Central memory CD8-positive, alpha-beta T cell (primary cell): ENCODE measurements around the gene RPL32.
A peak's percentile ranks its signal among the peaks of the same experiment; 100 is the strongest.

ENCODE experiments used
- ATAC-seq: fragments of 150-1000 bp; cut with Tn5 transposase; replicated peaks from 2 replicates; pipeline ENCODE4 v1.10.0; 2022; ENCODE audit warnings: mild to moderate bottlenecking, moderate FRiP score, moderate number of reproducible peaks; ENCODE audit not compliant: poor library complexity, severe bottlenecking; ENCODE audit errors: extremely low read depth
- DNase-seq, 2 donors: peaks; one replicate each; pipeline ENCODE4 v3.0.0; 2021; ENCODE audit warnings: low spot score in 2 of 2
- H3K27ac Mint-ChIP-seq: one replicate; pipeline ENCODE4 v1.8.0; 2022; ENCODE audit warnings: low read depth, mild to moderate bottlenecking, moderate library complexity, mixed read lengths
- H3K27me3 Mint-ChIP-seq: one replicate; pipeline ENCODE4 v1.8.0; 2022; ENCODE audit warnings: mixed read lengths
- H3K36me3 Mint-ChIP-seq: one replicate; pipeline ENCODE4 v1.8.0; 2022; ENCODE audit warnings: mild to moderate bottlenecking, moderate library complexity, mixed read lengths; ENCODE audit not compliant: insufficient read depth
- H3K4me1 Mint-ChIP-seq: one replicate; pipeline ENCODE4 v1.8.0; 2022; ENCODE audit warnings: mixed read lengths
- H3K4me3 Mint-ChIP-seq: one replicate; pipeline ENCODE4 v1.8.0; 2022; ENCODE audit warnings: mild to moderate bottlenecking, moderate library complexity, mixed read lengths
- H3K9me3 Mint-ChIP-seq: one replicate; pipeline ENCODE4 v1.8.0; 2022; ENCODE audit warnings: mixed read lengths

RPL32 gene

DNA sequence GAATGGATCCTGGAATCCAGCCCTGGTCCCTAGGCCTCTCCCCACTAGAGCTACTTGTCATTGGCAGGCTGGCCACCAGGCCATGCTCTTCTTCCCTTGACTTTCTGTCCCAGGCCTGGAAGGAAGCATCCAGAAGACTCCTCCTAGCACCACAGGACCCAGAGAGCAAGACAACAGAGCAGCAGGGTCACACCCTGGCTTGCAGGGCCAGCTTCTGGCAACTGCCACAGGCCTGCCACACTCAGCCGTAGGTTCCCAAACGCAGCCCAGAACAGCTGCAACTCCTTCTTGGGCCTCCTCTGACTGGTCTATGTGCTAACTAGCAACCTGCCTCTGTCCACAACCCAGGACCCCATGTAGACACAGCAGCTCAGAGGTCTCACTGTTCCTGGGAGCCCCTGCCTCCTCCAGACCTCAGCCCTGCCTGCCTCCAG is 36.8 kb upstream of the RPL32 start:
- H3K4me1 Mint-ChIP-seq, result peaks cover 4% of the 10 kb centered on the region

DNA sequence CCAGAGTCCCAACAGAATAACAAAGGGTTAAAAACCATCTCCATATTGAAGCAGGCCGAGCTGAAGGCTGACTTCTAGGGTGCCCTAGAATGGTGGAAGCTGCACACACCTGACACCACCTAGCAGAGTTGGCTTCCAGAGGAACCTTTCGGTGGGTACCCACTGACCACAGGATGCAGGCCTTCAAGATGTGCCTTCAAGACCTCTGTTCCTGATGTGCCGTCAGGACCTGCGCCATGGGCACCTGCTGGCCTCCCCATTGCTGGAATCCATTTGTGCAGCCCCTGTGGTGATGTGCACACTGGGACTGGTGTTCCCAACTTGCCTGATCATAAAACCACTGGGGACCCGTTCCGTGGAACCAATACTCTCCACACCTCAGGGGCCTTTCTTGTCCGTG is 35.7 kb upstream of the RPL32 start:
- Mint-ChIP-seq H3K9me3 (no peaks in the 10 kb centered on the region), H3K27ac (no peak overlapping the region), H3K4me1 (peaks cover 3% of the 10 kb centered on the region), H3K4me3 (no peak overlapping the region), H3K27me3 (peaks cover 18% of the 10 kb centered on the region), H3K36me3 (peaks cover 3% of the 10 kb centered on the region)
- ATAC-seq (no peak), DNase-seq (no peak)

More for the DNA sequence above, 36.8 kb upstream of the RPL32 start:
- Mint-ChIP-seq H3K4me3 (no peak overlapping the region), H3K9me3 (no peaks in the 10 kb centered on the region), H3K27ac (no peak overlapping the region), H3K27me3 (peaks cover 21% of the 10 kb centered on the region), H3K36me3 (peaks cover 3% of the 10 kb centered on the region)
- DNase-seq (no peak), ATAC-seq (no peak)

DNA sequence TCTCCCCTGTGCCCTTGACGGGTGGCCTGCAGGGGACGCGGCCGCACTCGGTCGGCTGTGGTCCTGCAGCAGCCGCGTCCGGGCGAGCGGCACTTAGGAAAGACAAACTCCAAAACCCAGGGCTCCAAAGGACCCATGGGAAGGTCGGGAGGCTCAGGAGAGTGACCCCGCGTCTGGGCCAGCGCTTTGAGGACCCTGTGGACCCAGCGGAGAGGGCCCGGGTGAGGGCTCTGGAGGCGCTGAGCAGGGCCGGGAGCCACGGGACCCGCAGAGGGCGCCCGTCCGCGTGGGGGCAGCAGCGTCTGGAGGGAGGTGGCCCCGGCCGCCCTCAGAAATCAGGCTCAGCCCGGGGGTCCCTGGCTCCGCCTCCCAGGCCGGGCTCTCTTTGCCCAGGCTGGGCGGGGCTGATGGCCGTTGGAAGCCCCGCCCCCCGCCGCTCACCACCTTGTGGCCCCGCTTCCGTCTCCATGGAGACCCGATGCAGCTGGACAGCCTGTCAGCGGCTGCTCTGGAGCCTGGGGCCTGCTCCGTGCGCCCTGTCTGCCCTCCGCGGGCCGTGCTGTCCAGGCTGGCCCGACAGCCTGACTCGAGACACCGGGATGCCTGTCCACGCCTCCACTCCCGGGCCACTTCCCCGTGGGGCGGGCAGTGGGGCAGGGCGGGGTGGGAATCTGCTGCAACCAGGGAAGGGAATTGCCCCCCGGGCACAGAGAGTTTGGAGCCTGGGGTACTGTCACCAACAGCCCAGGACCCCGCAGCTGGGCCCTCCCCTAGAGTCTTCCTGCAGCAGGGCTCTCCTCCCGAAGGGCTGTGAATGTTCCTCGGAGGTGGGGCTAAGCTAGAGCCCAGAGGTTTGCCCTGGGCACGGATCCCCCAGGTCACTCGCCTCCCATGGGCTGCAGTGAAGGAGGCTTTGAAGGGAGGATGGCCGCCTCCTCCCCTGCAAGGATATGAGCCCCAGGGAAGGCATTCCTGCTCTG is 34.8 kb upstream of the RPL32 start:
- peak overlapping the region; percentile 58 for H3K27ac Mint-ChIP-seq
- no peak for ATAC-seq
- DNase-seq, result no peak
- H3K27me3 Mint-ChIP-seq, result peaks cover 13% of the 10 kb centered on the region
- H3K4me3 Mint-ChIP-seq, result no peak overlapping the region
- peaks cover 4% of the 10 kb centered on the region for H3K4me1 Mint-ChIP-seq
- H3K9me3 Mint-ChIP-seq, result no peaks in the 10 kb centered on the region
- peaks cover 3% of the 10 kb centered on the region for H3K36me3 Mint-ChIP-seq

DNA sequence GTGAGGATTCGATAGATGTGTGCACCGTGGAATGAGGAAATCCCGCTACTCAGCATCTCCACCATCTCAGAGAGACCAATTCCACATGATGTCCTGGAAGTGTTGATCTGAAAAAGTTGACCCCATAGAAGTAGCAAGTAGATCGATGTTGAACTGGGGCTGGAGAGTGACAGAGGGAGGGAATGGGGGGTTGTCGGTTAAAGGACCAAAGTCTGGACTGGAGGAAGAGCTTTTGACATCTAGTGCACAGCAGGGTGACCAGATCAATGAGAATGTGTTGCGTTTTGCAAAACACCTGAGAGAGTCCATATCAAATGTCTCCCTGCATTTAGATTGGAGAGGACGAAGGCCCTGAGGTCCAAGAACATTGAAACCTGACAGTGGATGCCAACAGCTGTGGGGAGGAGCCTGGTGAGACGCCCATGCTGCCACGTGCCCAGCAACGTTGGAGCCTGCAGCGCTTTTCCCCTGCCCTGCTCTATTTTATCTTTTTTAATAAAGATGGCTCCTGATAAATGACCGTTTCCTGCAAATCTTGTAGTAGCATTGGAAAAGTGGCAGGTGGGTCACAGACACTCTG is 30.1 kb upstream of the RPL32 start:
- Mint-ChIP-seq H3K4me1 (peaks cover 31% of the 10 kb centered on the region), H3K27me3 (peaks cover 13% of the 10 kb centered on the region), H3K4me3 (no peak overlapping the region), H3K36me3 (peaks cover 6% of the 10 kb centered on the region), H3K27ac (peak overlapping the region; percentile 98), H3K9me3 (no peaks in the 10 kb centered on the region)
- DNase-seq (no peak), ATAC-seq (no peak)

DNA sequence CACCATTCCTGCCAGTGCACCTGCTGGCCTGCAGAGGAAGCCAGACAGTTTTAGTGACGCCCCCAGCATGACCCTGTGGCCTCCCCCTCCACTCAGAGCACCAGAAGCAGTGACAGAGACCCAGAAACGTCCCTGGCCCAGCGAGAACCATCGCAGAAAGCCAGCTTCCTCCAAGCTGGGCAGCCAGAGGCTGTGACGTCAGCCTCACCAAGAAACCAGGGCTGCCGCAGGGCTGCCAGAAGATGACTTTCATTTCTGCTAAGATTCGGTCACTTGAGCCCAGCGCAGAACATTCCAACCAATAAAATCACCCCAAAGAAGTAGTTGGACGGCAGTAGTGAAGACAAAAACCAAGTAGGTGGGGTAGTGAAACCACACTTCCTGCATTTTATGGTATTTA is 29.6 kb upstream of the RPL32 start:
- H3K27me3 Mint-ChIP-seq, result peaks cover 13% of the 10 kb centered on the region
- H3K9me3 Mint-ChIP-seq, result no peaks in the 10 kb centered on the region
- H3K36me3 Mint-ChIP-seq, result peaks cover 6% of the 10 kb centered on the region
- peak; percentile 76 for ATAC-seq
- H3K4me1 Mint-ChIP-seq, result peaks cover 31% of the 10 kb centered on the region
- H3K4me3 Mint-ChIP-seq, result peak overlapping the region; percentile 75
- peak in 1 of 2 donors; percentile 43 for DNase-seq
- H3K27ac Mint-ChIP-seq, result peak overlapping the region; percentile 98

DNA sequence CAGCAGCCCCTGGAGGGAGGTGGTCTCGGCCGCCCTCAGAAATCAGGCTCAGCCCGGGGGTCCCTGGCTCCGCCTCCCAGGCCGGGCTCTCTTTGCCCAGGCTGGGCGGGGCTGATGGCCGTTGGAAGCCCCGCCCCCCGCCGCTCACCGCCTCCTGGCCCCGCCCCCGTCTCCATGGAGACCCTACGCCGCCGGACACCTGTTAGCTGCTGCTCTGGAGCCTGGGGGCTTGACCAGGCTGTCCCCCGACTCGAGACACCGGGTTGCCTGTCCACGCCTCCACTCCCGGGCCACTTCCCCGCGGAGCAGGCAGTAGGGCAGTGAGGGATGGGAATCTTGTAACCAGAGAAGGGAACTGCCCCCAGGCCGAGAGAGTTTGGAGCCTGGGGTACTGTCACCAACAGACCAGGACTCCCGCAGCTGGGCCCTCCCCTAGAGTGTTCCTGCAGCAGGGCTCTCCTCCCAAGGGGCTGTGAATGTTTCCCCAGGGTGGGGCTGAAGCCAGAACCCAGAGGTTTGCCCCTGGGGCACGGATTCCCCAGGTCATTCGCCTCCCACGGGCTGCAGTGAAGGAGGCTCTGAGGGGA is 27.8 kb upstream of the RPL32 start:
- peaks cover 31% of the 10 kb centered on the region for H3K4me1 Mint-ChIP-seq
- no peaks in the 10 kb centered on the region for H3K27me3 Mint-ChIP-seq
- ATAC-seq (no peak), DNase-seq (no peak)
- H3K4me3 Mint-ChIP-seq, result peak overlapping the region; percentile 65
- H3K36me3 Mint-ChIP-seq, result peaks cover 3% of the 10 kb centered on the region
- no peaks in the 10 kb centered on the region for H3K9me3 Mint-ChIP-seq
- peak overlapping the region; percentile 49 for H3K27ac Mint-ChIP-seq

DNA sequence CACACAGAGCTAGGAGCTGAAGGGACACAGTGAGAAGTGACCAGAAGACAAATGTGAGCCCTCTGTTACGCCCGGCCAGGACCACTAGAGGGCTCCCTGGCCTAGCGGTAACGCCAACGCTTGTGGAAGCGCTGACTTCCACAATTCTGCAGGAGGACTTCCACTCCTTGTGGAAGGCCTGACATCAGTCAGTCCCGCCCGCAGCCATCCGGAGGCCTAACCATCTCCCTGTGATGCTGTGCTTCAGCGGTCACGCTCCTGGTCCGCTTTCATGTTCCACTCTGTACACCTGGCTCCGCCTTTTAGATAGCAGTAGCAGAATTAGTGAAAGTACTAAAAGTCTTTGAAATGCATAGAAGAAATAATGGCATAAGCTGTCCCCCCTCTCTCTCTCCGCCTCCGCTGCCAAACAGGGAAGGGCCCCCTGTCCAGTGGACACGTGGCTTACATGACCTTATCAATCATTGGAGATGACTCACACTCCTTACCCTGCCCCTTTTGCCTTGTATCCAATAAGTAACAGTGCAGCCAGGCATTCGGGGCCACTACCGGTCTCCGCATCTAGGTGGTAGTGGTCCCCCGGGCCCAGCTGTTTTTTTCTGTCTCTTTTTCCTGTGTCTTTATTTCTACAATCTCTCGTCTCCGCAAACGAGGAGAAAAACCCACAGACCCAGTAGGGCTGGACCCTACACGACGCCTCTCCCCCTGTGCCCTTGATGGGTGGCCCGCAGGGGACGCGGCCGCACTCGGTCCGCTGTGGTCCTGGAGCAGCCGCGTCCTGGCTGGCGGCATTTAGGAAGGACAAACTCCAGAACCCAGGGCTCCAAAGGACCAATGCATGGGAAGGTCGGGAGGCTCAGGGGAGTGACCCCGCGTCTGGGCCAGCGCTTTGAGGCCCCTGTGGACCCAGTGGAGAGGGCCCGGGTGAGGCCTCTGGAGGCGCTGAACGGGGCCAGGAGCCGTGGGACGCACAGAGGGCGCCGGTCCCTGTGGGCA is 27.0 kb upstream of the RPL32 start:
- Mint-ChIP-seq H3K4me1 (peaks cover 31% of the 10 kb centered on the region), H3K4me3 (peak overlapping the region; percentile 65), H3K27ac (no peak overlapping the region), H3K36me3 (peaks cover 3% of the 10 kb centered on the region), H3K27me3 (no peaks in the 10 kb centered on the region), H3K9me3 (no peaks in the 10 kb centered on the region)
- ATAC-seq (no peak), DNase-seq (peak; percentile 32)

DNA sequence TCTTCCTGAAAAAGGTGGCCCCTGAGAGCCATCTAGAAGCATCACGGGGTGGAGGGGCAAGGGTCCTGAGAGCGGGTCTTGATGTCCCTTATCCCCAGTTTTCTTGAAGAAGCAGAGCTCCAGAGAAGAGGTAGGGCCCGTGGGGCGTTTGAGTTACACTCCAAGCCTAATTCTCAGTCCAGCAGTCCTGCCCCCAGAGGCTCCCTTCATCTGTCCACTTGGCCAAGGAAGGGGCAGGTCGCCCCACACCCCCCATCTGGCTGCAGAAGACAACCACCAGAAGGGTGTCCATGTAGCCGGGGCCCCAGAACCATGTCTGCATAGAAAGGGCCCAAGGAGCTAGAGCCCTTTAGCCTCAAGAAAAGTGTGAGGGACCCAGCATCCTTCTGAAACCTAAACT is 25.5 kb upstream of the RPL32 start:
- H3K27me3 Mint-ChIP-seq, result no peaks in the 10 kb centered on the region
- H3K4me3 Mint-ChIP-seq, result no peak overlapping the region

DNA sequence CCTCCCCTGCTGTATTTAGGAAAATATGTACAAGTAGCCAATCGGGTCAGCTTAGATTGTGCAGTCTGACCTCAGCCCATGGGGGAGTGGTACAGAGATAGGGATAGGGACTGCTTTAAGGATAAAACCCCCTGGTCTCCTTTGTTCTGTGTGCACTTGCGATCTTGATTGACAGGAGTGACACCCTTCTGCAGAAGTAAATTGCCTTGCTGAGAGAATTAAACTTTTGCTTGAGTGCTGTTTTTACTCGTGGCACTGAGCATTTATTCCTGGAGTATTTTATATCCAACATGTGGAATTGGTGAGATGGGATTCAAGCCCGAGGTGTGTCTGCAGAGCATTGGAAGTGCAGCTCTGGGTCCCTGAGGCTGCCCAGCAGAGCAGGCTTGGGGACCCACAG is 23.9 kb upstream of the RPL32 start:
- H3K9me3 Mint-ChIP-seq, result no peaks in the 10 kb centered on the region
- ATAC-seq (no peak), DNase-seq (no peak)
- peaks cover 18% of the 10 kb centered on the region for H3K4me1 Mint-ChIP-seq
- H3K4me3 Mint-ChIP-seq, result no peak overlapping the region
- peaks cover 3% of the 10 kb centered on the region for H3K27me3 Mint-ChIP-seq
- peaks cover 1% of the 10 kb centered on the region for H3K36me3 Mint-ChIP-seq
- H3K27ac Mint-ChIP-seq, result no peak overlapping the region

More for the DNA sequence above, 25.5 kb upstream of the RPL32 start:
- no peak for DNase-seq
- peaks cover 31% of the 10 kb centered on the region for H3K4me1 Mint-ChIP-seq
- H3K36me3 Mint-ChIP-seq, result peaks cover 4% of the 10 kb centered on the region
- ATAC-seq, result no peak
- H3K9me3 Mint-ChIP-seq, result no peaks in the 10 kb centered on the region
- H3K27ac Mint-ChIP-seq, result no peak overlapping the region

DNA sequence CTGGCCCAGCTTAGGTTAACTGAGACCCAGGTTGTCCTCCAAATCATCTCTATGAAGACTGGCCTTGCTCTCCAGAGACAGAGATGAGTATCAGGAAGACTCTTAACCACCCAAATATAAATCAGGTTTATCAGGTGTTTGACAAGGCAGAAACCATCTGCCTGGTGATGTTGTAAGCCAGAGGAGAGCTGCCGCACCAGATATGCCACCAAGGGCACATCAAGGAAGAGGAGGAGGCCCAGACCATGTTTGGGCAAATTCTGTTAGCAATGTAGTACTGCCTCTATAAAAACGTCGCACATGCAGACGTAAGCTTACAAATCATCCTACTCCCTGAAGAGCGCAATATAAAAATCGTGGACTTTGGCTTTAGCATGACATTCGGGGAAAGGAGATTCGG is 21.0 kb upstream of the RPL32 start:
- H3K4me3 Mint-ChIP-seq, result no peak overlapping the region
- H3K4me1 Mint-ChIP-seq, result no peaks in the 10 kb centered on the region
- ATAC-seq (no peak), DNase-seq (no peak)
- no peaks in the 10 kb centered on the region for H3K9me3 Mint-ChIP-seq
- peaks cover 1% of the 10 kb centered on the region for H3K36me3 Mint-ChIP-seq
- H3K27ac Mint-ChIP-seq, result no peak overlapping the region
- H3K27me3 Mint-ChIP-seq, result peaks cover 10% of the 10 kb centered on the region

DNA sequence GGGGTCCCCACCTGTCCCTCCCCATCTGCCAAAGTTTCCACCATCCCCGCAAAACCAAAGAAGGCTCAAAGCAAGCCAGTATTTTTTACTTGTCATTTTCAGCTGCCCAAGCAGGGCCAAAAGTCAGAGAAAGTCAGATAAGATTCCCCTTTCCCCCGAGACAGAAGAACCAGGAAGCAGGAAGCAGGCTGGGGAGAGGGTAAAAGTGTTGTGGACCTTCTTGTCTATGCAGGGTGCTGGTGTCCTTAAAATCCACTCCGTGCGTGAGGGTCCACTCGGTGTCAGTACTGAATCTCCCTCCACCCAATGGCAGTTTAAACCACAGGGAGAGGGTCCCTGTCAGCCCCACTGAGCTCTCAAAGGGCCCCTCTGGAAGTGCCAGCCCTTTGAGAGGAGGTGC is 20.2 kb upstream of the RPL32 start:
- no peak overlapping the region for H3K27ac Mint-ChIP-seq
- H3K27me3 Mint-ChIP-seq, result peaks cover 10% of the 10 kb centered on the region

DNA sequence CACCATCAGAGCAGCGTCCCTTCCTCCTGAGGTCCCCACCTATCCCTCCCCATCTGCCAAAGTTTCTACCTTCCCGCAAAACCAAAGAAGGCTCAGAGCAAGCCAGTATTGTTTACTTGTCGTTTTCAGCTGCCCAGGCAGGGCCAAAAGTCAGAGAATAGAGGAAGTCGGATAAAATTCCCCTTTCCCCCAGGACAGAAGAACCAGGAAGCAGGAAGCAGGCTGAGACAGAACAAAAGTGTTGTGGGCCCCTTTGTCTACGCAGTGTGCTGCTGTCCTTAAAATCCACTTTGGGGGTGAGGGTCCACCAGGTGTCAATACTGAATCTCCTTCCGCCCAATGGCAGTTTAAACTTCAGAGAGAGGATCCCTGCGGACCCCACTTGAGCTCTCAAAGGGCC is 18.5 kb upstream of the RPL32 start:
- peaks cover 10% of the 10 kb centered on the region for H3K27me3 Mint-ChIP-seq
- H3K4me3 Mint-ChIP-seq, result no peak overlapping the region
- H3K27ac Mint-ChIP-seq, result no peak overlapping the region
- no peak for ATAC-seq
- no peak for DNase-seq
- H3K36me3 Mint-ChIP-seq, result peaks cover 1% of the 10 kb centered on the region
- H3K4me1 Mint-ChIP-seq, result no peaks in the 10 kb centered on the region
- H3K9me3 Mint-ChIP-seq, result no peaks in the 10 kb centered on the region

More for the DNA sequence above, 20.2 kb upstream of the RPL32 start:
- ATAC-seq (no peak), DNase-seq (no peak)
- H3K9me3 Mint-ChIP-seq, result no peaks in the 10 kb centered on the region
- H3K4me1 Mint-ChIP-seq, result no peaks in the 10 kb centered on the region
- no peak overlapping the region for H3K4me3 Mint-ChIP-seq
- peaks cover 1% of the 10 kb centered on the region for H3K36me3 Mint-ChIP-seq
